GM18868 (cell line): Measurements from ENCODE around the gene RPL37A.
"Not testable (repeated sequence)": the region's sequence is repeated elsewhere in the genome, so short reads cannot be mapped to it uniquely, and the experiment has no call there.

Source experiments
- ATAC-seq: cut with Tn5 transposase; IDR thresholded peaks from one replicate; pipeline ENCODE4 v1.9.1; 2021; ENCODE audit warnings: mild to moderate bottlenecking, moderate library complexity; ENCODE audit not compliant: unreplicated experiment

RPL37A gene

DNA sequence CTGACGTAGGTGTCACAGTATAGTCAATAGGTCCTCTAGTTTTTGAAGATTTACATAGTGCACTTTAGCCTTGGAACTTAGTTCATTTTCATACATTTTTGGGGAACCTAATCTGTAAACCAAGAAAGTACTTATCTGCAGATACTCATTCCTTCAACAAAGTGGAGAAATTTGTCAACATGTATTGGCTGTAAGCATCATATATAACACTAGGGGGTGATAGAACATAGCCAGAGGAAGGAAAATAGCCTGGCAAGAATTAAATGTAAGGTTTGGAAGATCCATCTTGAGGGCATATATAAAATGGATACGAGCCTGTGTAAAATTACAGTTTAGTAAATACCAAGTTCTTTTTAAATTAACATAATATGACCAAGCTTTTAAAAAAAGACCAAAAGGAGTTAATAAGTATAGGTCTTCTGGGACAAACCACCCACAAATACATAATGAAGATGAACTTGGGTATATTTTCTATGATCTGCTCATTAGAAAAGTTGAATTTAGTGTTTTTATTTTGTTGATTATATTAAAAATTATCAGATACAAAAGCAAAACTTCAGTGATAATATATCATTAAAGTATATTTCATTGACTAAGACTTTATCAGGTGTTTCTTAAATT, 18.2 kb downstream of the RPL37A start:
- ATAC-seq, result no peak

- ATAC-seq, result no peak
Measured at GRCh38 chr2:216517447-216518225, 19.0 kb downstream of the RPL37A start.

- not testable (repeated sequence) for ATAC-seq
Measured at GRCh38 chr2:216518566-216519119, 20.0 kb downstream of the RPL37A start.

GRCh38 chr2:216519154-216519762, 20.6 kb downstream of the RPL37A start:
- peak; percentile 77 for ATAC-seq

- no peak for ATAC-seq
Measured at GRCh38 chr2:216520112-216520511, 21.5 kb downstream of the RPL37A start.

DNA sequence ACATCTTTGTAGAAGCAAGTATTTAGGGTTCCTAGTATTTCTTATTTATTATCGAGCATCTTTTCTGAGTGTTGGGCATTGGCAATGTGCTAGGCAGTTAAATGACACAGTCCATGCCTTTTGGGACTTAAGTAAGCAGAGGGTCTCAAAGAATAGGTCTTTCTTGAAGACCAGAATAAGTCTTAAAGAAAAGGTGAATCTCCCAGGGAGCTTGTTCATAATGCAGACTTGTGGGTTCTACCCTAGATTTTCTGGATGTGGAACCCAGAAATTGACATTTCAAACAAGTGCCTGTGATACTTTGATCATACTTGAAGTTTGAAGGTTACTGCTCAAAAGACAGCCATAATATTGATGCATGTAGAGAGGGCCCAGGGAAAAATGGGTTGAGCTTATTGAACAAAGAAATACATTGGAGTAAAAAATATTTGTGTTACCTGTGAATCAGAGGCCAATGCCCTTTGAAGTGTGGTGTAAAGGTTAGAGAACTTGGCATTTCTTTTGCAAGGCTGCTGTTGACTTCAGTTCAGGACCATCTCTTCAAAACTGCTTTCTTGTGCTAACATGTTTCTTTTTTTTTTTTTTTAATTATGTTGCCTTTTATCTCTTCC, 24.4 kb downstream of the RPL37A start:
- no peak for ATAC-seq

- no peak for ATAC-seq
Measured at GRCh38 chr2:216525972-216526371, 27.3 kb downstream of the RPL37A start.

DNA sequence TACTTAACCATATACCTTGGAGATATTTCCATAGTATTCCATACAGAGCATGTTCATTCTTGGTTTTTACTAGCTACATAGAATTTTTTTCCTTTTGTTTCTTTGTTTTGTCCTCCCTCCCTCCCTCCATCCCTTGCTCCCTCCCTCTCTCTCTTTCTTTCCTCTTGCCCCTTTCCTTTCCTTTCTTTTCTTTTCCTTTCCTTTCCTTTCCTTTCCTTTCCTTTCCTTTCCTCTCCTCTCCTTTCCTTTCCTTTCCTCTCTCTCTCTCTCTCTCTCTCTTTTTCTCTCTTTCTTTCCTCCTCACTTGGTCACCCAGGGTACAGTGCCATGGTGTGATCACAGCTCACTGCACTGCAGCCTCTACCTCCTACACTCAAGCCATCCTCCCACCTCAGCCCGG, 28.3 kb downstream of the RPL37A start:
- ATAC-seq, result no peak

DNA sequence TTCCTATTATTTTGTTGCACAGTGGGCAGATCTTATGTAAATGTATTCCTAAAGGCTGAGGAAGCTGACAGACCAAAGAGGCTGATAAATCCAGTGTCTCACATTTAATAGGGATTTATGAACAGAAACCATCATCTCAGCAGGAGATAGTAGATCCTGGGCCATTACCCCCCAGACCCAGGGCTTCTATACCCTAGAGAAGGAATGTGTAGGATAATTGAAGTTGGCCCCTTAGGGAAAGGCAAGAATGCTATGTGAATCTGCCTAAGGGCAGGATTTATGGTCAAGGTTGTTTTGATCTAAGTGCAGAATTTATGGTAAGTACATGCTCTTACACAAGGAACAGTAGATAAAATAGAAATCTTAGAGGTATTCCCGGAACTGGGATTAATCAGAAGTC, 29.0 kb downstream of the RPL37A start:
- ATAC-seq, result no peak

DNA sequence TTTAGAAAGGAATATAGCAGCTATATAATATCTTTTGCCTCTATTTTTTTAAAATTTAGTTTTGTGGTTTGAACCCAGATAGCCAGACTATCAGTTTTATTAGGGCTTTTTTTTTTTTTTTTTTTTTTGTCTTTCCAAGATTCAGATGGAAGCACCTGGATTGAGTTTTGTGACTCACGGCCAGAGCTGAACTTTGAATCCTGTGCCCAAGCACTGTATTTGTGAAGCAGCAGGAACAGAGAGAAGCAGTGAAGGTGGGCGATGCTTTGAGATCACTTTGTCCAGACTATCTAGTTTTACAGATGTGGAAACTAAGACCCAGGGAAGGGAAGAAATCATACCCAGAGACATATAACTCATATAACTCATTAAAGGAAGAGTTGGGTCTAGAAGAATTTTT, 33.9 kb downstream of the RPL37A start:
- no peak for ATAC-seq

GRCh38 chr2:216533609-216534008, 35.0 kb downstream of the RPL37A start:
- ATAC-seq, result no peak

- no peak for ATAC-seq
Measured at GRCh38 chr2:216534809-216535208, 36.2 kb downstream of the RPL37A start.

DNA sequence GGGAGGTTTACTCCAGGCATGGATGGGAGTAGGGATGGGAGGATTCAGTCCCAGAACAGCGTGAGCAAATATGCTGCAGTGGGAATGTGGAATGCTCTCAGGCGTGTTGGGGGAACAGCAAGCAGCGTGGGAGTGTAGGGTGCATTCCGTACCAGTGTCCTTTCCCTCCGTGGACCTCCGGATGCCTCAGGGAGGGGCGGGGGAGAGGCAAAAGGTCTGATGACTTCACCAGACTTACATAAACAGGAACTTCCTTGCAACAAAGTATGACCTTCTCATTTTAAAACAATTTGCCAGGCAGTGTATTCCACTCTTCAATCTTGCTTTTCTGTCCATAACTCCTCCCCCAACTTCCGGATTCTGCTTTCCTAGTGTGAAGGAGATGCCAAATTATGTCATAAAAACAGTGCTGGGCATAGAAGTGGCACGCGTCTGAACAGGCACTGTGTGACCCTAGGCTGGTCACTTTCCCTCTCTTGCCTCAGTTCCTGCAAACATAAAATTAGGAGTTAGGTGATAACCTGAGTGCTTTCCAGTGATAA, 36.9 kb downstream of the RPL37A start:
- no peak for ATAC-seq

- no peak for ATAC-seq
Measured at GRCh38 chr2:216536734-216537210, 38.1 kb downstream of the RPL37A start.

GRCh38 chr2:216537366-216537765, 38.7 kb downstream of the RPL37A start:
- ATAC-seq, result no peak

GRCh38 chr2:216538538-216538937, 39.9 kb downstream of the RPL37A start:
- no peak for ATAC-seq

DNA sequence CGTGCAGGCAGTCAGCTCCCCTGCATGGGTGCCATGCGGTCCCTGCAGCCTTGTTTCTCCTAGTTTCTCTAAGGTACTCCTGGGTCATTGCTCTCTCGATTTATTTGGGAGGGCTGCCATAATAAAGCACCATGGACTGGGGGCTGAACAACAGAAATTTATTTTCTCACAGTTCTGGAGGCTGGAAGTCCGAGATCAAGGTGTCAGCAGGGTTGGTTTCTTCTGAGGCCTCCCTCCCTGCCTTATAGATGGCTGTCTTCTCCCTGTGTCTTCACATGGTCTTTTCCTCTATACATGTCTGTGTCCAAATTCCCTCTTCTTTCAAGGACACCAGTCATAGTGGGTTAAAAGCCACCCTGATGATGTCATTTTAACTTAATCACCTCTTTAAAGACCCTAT, 40.5 kb downstream of the RPL37A start:
- ATAC-seq, result no peak

DNA sequence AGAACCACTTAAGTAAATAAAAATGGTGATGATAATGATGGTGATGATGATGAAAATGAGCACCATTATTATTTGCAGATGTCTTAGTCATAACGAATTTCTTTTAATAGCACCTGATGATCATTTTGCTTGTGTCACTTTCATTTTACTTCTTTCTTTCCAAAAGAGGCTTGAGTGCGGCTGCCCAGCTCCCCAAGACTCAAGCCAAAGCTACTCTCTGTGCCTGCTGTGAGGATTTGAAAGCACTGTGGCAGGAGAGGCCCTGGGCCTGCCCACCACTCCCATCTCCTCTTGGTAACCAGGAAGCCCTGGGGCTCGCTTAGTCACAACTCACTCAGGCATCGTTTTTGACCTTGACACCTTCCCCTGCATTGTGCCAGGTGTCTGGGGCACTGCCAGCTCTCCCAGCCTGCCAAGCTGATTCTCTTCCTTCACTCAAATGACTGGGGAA, 41.2 kb downstream of the RPL37A start:
- ATAC-seq, result peak; percentile 76

GRCh38 chr2:216540920-216541319, 42.3 kb downstream of the RPL37A start:
- ATAC-seq, result no peak

GRCh38 chr2:216541505-216541904, 42.9 kb downstream of the RPL37A start:
- ATAC-seq, result no peak

- ATAC-seq, result no peak
Measured at GRCh38 chr2:216545359-216545758, 46.7 kb downstream of the RPL37A start.
